ENCODE measurements around the gene FBN3.
"Not testable (repeated sequence)": the region's sequence is repeated elsewhere in the genome, so short reads cannot be mapped to it uniquely, and the experiment has no call there.

Gene FBN3

DNA sequence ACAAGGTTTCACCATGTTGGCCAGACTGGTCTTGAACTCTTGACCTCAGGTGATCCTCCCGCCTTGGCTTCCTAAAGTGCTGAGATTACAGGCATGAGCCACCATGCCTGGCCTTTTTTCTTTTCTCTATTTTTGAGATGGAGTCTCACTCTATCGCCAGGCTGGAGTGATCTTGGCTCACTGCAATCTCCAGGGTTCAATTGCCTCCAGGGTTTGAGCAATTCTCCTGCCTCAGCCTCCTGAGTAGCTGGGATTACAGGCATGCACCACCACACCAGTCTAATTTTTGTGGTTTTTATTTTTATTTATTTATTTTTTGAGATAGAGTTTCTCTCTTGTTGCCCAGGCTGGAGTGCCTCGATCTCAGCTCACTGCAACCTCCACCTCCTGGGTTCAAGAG is 125.1 kb downstream of the FBN3 start:
- not testable (repeated sequence) for H3K27me3 Mint-ChIP-seq; H3K4me3 Mint-ChIP-seq; H3K9me3 Mint-ChIP-seq; H3K27ac Mint-ChIP-seq; DNase-seq; ATAC-seq; H3K4me1 Mint-ChIP-seq; H3K36me3 Mint-ChIP-seq (ENCODE audit: low read depth)

DNA sequence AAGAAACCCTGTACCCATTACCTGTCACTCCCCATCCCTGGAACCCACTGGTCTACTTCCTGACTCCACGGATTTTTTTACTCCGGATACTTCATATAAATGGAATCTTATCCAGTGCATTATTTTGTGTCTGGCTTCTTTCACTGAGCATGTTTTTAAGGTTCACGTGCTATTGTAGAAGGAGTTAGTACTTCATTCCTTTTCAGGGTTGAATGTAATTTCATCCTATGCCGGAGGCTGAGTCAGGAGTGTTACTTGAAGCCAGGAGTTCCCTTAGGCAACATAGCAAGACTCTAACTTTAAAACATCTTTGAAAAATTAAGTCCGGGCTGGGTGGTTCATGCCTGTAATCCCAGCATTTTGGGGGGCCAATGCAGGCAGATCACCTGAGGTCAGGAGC is 126.0 kb downstream of the FBN3 start:
- Mint-ChIP-seq H3K27me3 (no peaks in the 10 kb centered on the region), H3K9me3 (no peaks in the 10 kb centered on the region), H3K27ac (no peak overlapping the region), H3K4me3 (no peak overlapping the region), H3K36me3 (ENCODE audit: low read depth) (no peaks in the 10 kb centered on the region), H3K4me1 (no peaks in the 10 kb centered on the region)
- no peak for DNase-seq
- no peak for ATAC-seq

DNA sequence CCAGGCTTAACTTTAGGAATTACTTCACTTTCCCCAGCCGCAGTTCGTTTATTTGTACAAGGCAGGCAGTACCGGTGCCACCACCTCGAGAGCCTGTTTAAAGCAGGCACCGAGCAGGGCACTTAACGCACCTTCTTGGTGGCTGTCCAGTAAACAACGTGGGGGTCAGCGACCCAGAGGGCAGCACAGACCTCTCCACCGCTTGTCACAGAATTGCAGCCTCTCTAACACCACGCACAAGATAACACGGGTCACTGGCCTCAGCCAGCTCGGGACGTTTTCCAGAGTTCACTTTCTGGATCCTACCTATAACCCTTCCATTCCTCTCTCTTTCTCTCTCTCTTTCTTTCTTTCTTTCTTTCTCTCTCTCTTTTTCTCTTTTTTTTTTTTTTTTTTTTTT is 127.1 kb downstream of the FBN3 start:
- H3K4me3 Mint-ChIP-seq, result no peak overlapping the region
- H3K9me3 Mint-ChIP-seq, result no peaks in the 10 kb centered on the region
- no peak for DNase-seq
- H3K27me3 Mint-ChIP-seq, result no peaks in the 10 kb centered on the region
- no peak for ATAC-seq
- H3K27ac Mint-ChIP-seq, result no peak overlapping the region
- H3K4me1 Mint-ChIP-seq, result peaks cover 3% of the 10 kb centered on the region
- H3K36me3 Mint-ChIP-seq (ENCODE audit: low read depth), result no peaks in the 10 kb centered on the region

DNA sequence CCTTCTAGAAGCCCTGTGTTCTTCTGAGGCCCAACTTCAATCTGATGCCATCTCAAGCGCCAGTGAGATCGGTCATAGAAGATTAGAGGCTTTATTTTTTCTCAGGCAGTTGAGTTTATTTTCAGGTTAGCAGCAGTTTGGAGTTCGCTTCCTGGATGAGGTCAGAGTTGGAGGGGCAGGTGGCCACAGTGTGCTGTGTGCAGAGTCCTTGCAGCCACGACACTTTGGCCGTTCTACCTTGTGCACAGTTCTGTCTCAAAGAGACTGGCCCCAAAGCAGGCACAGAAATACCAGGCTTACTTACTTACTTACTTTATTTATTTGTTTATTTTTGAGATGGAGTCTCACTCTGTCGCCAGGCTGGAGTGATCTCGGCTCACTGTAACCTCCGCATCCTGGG is 128.0 kb downstream of the FBN3 start:
- no peak overlapping the region for H3K27ac Mint-ChIP-seq
- no peaks in the 10 kb centered on the region for H3K27me3 Mint-ChIP-seq
- no peak for DNase-seq
- H3K4me1 Mint-ChIP-seq, result peaks cover 3% of the 10 kb centered on the region
- no peaks in the 10 kb centered on the region for H3K9me3 Mint-ChIP-seq
- no peaks in the 10 kb centered on the region for H3K36me3 Mint-ChIP-seq (ENCODE audit: low read depth)
- H3K4me3 Mint-ChIP-seq, result no peak overlapping the region
- no peak for ATAC-seq

DNA sequence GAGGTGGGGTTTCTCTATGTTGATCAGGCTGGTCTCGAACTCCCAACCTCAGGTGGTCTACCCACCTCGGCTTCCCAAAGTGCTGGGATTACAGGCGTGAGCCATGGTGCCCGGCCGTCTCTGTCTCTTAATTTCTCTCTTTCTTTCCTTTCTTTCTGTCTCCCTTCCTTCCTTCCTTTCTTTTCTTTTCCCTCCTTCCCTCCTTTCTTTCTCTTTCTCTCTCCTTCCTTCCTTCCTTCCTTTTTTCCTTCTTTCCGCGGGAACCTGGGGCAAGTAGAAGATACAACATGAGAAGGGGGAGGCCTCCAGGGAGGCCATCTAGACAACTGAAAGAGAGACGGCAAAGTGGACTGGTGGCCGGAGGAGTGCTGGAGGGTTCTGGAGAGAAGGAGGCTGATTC is 128.7 kb downstream of the FBN3 start:
- Mint-ChIP-seq H3K27me3 (no peaks in the 10 kb centered on the region), H3K36me3 (ENCODE audit: low read depth) (no peaks in the 10 kb centered on the region), H3K9me3 (no peaks in the 10 kb centered on the region), H3K4me1 (peaks cover 3% of the 10 kb centered on the region), H3K4me3 (no peak overlapping the region), H3K27ac (no peak overlapping the region)
- ATAC-seq (no peak), DNase-seq (no peak)

DNA sequence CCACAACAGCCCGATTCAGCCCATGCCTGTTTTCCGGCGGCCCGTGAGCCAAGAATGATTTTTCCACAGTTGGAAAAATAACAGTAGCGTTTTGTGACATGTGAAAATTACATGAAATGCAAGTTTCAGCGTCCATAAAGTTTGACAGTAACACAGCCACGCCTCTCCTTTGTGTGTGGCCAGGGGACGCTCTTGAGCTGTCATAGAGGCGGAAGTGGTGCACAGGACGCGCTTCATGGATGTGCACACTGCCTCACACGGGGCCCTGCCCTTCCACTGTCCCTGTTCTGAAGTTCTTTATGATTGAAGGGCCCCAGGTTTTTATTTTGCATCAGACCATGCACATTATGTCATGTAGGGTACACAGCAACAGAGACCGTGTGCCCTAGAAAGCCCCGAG is 131.6 kb downstream of the FBN3 start:
- Mint-ChIP-seq H3K27me3 (no peaks in the 10 kb centered on the region), H3K4me1 (peaks cover 3% of the 10 kb centered on the region), H3K27ac (no peak overlapping the region), H3K4me3 (no peak overlapping the region), H3K9me3 (no peaks in the 10 kb centered on the region), H3K36me3 (ENCODE audit: low read depth) (peaks cover 2% of the 10 kb centered on the region)
- ATAC-seq (peak; percentile 82), DNase-seq (peak; percentile 31)

Measured in activated naive CD8-positive, alpha-beta T cell treated with anti-CD3 and anti-CD28 coated beads, Interleukin-2, amount 50 U/mL, for 24 hours (primary cell).